IPS DF 4.7 (cell line): ENCODE measurements around the gene NANOS3.
"Not testable (repeated sequence)": the region's sequence is repeated elsewhere in the genome, so short reads cannot be mapped to it uniquely, and the experiment has no call there.

Experiments
- DNase-seq: peaks from one replicate; pipeline ENCODE4 v3.0.0-alpha.2; 2013; ENCODE audit warnings: low spot score; ENCODE audit errors: extremely low read depth

The NANOS3 gene

DNA sequence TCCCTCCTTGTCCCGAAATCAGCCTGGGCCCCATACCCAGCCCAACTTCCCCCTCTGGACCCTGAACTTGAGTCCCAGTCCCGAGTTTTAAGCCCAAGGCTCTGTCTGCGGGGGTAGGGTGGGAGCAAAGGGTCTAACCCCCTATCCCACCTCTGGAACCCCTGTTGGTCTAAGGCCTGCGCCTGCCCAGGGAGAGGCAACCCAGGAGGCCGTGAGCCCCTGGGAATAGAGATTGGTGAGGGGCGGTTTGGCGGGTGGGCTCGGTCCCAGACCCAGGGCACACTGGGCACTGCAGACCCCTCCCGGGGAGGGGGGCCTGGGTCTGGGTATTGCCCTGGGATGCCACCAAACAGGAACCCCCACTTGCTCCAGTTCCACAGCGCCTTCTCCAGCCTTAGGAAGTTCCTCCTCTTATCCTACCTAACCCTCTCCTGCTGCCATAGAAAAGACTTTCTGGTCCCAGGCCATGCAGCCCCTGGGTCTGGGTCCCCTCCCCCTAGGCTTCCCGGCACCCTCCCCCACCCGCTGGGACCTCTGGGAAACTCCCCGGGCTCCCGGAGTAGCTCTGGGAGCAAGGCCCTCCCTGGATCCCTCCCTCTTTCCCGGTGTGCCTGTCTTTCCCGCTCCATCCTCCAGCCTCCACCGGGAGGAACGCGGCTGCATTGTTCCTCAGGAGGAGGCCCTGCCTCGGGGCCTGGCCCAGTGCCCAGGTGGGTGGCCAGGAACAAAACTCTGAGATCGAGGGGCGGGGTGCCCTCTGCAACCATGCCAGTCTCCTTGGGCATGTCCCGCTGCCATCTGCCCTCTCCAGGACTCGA lies 33.6 kb upstream of the NANOS3 start:
- no peak for DNase-seq

DNA sequence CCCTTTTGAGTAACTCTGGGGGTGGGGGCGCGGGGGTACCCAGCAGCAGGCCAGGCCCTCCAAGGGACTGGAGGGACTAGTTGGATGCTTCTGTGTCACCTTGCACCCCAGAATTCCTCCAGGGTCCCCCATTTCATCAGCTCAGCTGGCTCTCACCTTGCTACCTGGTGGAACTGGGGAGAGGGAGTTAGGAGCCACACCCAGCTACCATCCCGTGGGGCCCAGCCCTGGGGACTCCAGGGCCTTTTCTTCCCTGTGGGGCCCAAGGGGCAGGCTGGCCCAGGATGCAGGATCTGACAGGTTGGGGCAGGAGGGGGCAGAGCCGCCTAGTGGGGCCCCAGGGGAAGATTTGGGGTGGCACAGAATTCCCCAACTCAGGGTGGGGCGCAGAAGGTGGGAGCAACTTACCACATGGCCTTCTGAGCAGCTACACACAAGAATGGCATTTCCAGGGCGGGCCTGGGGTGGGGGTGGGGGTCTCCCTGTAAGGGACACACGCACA lies 32.8 kb upstream of the NANOS3 start:
- DNase-seq, result no peak

DNA sequence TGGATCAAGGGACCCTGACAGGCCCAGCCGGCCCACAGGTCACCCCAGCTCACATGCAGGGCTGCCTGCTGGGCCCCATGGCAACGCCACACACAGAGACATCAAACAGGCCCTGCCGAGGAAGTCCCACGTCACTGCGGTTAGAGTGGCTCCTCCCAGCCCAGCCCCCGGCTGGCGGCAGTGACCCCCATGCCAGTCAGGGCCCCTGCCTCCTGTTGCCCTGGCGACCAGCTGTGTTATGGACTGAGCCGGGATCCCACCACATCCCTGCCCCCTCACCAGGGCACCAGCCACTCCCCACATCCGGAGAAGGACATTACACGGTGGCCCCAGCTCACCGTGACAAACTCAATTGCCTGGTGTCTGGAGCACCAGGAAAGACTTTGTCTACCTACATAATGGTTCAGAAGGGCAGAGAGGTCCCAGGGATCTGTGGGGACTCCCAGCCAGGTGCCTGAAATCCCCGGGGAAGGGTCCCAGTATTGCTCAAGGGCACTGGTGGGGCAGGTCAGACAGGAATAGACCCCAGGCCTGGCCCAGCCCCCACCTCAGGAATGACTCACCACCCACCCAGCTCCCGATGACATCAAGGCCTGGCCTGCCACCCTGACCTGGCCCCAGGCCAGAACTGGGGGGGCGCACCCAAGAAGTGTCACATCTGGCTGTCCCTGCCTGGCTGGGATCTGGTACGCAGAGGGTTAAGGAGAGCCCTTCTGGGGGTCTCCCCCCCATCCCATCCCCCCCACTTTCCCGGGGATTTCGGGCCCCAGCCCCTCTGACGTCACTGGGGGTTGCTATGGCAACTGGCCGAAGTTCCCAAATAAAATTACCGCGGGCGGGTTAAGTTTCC lies 30.2 kb upstream of the NANOS3 start:
- no peak for DNase-seq

DNA sequence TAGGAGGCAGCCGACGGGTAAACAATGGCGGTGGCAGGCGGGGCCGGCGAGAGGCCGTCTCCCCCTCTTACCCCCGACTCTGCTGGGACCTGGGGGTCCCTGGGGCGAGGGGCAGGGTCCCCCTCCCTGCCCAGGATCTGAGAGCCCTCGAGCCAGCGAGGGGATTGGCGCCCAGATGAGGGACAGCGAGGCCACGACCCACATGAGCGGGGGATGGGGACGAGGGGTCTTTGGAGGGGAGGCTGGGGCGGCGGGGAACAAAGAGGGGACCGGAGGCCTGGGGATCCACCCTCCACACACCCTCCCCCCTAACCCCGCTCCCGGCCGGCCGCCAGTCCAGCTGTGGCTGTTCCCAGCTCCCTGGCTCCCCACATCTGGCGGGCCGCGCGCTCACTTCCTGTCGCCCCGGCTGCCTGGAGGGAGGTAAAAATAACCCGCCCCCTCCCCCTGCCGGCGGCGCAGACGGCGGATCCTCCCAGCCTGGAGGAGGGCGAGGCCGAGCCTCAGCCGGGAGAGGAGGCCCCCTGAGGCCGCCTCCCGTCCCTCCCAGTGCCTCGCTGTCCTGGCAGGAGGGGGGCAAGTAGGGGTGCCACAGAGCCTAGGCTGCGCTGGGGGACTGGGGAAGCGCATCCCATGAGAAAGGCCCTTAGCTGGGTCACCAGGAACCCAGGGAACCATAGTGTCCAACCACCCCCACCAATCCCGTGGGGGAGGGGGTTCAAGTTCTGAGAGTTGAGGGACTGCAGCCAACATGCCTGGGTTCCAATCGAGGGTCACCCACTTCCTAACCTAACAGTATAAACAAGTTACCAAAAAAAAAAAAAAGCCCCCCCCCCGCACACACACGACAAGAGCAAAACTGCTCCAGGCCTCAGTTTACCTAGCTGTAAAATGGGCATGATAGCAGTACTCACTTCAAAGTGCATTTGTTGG lies 29.3 kb upstream of the NANOS3 start:
- DNase-seq, result no peak

DNA sequence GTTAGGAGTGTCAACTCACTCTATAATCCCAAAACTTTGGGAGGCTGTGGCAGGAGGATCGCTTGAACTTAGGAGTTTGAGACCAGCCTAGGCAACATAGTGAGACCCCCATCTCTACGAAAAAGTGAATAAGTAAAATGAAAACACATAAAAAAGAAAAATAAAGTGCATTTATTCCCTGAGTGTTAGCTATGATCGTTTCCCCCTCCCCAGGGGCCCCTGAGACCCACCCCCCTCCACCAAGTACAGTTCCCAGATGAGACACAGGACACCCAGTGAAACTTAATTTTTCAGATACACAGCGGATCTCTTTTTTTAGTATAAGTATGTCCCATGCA lies 28.6 kb upstream of the NANOS3 start:
- no peak for DNase-seq

DNA sequence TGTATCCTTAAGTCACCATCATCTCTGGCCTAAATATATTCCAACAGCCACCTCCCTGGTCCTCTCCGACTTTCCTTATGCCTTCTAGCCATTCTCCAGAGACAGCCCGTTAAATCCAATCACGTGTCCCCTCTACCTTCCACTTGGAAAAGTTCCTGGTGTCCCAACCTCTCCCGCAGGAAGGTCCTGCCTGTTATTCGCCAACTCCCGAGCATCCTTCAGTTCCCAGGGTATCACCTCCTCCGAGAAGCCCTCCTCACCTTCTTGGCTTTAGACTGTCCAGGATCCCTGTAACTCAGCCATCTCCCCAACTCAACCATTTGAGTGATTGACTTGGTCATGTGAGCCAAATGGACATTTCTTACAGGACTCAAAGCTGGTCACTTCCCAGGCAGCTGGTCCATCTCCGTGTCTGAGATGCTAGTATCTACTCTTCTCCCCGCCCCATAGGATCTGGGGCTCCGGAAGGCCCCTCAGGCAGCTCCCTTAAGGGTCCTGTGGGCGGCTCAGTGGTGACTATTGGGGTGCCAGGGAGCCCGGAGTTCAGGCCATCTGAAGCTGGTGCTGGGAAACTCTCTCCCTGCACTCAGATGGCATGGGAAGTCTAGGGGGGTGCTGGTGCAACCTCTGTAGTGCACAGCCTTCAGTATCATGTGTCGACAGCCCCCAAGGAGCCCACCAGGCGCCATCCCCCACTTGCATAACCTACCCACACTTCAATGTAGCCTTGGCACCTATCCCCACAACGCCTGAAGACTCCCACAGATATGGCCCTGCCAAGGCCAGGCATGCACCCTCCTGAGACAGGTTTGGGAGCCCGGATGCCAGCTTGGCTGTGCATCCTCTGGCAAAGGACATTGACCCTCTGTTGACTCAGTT lies 27.9 kb upstream of the NANOS3 start:
- DNase-seq, result no peak

DNA sequence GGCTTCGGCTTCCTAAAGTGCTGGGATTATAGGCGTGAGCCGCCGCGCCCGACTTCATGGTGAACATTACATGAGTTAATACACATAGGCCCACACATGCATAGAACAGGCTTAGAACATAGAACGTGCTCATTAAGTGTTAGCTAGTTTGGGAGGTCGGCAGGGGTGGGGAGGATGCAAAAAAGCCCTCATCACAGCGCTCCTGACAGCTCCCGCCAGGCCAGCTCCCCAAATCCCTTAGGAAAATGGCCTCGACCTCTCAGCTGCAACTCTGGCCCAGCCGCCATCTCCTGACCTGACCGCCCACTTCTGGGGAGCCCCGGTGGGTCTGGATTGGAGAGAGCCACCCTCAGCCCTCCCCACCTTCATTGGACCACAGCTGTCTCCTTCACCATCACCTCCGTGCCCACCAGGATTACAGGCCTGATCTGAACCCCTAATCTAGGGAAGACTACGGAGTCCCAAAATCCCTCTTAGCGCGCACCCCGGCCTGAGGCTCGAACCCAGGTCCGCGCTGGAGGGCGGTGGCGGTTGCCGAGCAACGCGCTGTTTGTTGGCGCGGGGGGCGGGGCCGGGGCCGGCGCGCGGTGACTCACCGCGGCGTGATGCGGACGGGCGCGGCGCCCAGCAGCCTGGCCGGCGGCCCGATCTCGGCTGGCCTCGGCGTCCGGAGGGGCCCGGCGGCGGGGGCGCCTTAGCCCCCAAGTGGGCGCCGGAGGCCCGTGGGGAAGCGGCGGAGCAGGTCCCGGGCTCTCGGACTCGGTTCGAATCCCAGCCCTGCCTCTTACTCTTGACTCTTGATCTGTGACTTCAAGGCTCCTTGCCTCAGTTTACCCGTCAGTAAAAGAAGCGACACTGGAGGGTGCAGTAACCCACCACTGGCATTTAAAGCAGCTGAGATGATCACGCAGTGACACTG lies 26.7 kb upstream of the NANOS3 start:
- DNase-seq, result no peak

DNA sequence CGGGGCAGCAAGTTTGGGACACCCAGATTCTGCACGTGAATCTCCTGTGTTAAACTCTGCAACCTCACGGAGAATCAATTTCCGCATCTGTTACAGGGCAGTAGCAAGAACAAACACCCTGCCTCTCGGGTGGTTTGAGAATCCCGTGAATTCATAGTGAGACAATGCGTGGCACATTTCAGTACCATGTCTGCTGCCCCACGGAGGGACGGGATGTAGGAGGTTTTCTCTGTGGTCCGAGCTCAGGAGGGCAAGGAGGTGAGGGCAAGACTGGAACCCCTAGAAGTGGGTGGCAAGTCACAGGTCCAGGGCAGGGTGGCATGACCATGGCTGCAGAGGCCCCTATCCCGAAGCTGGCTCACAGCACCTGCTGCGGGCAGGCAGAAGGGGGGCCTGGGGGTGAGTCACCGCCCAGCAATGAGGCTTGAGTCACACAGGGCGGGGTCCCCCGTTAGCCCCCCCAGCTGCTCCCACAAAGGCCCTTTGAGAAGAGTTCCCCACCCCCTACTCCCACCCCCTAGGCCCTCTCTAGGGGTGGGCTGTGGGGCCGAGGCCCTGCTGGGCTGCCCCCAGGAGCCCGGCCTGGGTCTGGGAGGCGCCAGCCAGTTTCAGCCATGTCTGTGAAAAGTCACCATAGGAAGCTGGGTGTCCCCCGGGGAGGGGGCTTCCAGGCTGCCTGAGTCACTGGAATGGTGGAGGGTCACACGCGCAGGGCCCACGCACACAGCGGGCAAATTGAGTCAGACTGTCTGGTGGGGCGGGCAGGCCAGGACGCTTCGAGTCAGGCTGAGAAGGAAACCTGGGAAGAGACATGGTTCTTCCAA lies 25.8 kb upstream of the NANOS3 start:
- no peak for DNase-seq

DNA sequence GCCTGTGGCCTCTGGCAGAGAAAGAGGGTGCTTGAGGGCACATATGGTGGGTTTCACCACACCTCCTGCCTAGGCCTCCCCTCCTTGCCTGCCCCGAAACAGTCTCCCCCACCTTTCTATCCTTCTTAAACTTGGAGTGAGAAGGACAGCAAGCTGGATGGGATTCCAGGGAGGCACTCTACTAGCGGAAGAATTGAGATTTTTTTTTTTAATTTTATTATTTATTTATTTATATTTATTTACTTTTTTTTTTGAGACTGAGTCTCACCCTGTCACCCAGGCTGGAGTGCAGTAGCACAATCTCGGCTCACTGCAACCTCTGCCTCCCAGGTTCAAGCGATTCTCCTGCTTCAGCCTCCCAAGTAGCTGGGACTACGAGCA lies 25.2 kb upstream of the NANOS3 start:
- not testable (repeated sequence) for DNase-seq

DNA sequence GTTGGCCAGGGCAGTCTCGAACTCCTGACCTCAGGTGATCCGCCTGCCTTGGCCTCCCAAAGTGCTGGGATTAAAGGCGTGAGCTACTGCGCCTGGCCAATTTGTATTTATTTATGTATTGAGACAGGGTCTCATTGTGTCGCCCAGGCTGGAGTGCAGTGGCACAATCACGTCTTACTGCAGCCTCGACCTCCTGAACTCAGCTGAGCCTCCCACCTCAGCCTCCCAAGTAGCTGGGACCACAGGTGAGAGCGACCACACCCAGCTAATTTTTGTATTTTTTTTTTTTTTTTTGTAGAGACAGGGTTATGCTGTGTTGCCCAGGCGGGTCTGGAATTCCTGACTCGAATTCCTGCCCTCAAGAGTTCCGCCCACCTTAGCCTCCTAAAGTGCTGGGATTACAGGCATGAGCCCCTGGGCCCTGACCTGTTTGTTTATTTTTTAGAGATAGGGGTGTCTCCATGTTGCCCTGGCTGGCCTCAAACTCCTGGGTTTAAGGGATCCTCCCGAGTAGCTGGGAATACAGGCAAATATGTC lies 24.7 kb upstream of the NANOS3 start:
- not testable (repeated sequence) for DNase-seq

DNA sequence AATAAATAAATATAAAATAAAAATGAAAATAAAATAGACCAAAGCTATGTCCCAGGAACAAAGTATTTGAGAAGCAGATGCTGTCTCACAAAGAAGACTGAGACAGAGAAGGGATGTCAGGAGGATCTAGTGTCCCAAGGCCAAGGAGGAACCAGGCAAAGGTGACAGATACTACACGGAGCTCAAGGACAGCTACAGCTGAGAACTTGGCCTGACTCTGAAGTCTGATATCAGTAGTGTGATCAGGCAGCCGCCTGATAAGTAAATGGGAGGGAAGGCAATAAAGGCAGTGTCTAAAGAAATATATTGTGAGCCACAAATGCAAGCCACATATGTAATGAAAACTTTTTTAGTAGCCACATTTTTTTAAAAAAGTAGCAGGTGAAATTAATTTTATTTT lies 20.4 kb upstream of the NANOS3 start:
- no peak for DNase-seq

DNA sequence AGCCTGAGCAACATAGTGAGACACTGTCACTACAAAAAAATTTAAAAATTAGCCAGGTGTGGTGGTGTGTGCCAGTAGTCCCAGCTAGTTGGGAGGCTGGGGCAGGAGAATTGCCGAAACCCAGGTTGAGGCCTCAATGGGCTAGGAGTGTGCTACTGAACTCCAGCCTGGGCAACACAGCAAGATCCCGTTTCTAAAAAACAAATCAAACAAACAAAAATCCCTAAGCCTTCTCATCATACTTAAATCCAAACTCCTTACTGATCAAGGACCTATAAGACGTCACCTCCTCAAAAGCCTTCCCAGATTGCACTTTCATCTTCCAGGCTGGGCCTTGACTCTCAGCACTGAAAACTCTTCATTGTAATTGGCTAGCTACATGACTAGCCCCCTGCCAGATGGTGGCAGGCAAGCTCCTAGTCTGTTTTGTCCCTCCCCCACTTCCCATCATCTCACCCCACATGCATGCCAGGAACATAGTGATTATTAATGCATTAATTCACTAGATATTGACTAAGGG lies 17.5 kb upstream of the NANOS3 start:
- DNase-seq, result no peak

DNA sequence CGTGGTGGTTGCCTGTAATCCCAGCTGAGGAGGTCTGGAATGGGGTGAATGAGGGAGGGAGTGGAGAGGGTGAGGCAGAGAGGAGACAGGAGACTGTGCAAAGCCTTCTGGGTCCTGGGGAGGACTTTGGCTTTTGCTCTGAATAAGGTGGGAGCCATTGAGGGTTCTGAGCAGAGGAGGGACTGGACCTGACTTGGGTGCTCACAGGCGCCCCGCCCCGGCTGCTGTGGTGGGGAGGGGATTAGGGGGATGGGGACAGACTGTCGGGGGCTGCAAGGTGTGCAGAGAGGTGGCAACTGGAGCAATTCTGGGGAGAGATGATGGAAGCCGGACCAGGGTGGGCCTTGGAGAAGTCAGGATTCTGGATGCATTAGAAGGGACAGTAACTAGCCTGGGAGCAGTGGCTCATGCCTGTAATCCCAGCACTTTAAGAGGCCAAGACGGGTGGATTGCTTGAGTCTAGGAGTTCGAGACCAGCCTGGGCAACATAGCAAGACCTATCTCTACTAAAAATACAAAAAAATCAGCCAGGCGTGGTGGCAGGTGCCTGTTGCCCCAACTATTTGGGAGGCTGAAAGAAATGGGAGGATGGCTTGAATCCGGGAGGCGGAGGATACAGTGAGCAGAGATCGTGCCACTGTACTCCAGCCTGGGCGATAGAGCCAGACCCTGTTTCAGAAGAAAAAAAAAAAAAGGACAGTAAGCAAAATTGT lies 16.1 kb upstream of the NANOS3 start:
- DNase-seq, result no peak

DNA sequence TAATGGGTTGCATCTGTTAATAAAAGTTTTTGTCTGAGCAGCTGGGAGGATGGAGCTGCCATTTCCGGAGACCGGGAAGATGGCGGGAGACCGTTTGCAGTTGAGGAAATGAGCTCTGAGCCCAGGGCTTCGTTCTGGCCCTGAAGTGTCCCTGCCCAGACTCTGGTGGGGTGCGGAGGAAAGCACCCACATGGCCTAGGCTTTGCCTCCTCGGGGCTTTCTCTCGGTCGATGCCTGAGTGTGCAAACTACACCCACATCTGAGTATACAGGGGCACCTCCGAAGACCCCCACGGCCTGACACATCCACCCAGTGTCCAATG lies 15.6 kb upstream of the NANOS3 start:
- DNase-seq, result no peak

DNA sequence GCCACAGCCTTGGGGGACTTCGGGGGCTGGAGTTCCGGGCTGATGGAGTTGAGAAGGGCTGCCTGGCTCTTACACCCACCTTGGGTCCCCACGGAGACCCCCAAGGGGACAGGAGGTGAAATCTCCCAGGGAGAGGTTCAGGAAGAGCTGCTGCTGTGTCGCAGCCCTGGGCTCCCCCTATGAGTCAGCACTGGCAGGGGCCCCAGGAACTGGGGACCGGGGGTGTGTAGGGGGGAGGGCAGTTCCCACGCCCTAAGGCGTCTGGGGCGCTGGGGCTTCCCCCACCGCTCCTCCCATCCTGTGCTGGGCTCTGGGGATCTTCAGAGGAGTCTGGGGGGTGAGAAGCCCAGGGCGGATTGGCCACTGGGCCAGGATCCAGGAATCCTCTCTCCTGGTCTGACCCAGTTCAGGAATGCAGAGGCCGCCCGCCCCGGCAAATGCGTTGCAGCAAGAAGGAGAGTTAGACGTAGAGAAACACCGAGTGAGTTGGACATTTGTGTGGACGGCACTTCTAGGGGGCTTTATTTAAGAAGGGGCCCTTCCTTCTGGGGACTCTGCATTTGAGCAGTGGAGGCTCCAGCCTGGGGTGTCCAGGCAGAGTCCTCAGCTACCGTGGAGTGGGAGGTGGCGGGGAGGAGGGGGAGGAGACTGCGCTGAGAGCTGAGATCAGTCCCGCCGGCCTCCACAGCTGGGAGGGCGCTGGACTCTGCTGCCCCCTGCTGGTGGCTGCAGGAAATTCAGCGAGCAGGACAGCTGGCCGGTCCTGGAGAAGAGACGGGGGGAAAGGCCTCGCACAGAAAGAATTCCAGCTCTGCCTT lies 15.0 kb upstream of the NANOS3 start:
- DNase-seq, result no peak

DNA sequence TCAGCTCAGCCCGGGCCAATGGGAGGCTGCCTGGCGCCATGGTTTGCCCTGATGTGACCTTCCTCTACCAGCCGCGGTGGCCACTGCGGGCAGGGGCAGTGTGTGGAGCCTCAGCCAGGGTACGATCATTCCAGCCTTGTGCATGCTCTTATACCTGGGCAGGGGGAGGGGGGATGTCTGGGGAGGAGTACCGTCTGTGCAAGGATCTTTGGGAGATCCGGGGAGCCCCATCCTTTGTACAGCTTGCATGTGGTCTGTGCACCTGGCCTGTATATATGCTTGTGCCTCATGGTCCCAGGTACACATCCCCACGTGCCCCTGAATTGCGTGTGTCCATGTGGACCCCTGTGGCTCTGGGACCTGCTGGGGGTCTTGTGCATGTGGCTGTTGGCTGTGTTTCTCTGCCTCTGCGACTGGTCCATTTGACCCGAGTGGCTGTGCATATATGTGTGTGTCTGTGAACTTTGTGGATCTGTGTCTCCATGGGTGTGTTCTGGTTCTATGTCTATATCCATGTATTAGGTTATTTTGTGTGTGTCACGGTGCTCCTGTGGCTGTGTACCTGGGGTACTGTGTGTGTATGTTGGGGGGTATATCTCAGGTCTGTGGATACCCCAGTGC lies 12.8 kb upstream of the NANOS3 start:
- no peak for DNase-seq
